Naive thymus-derived CD4-positive, alpha-beta T cell (primary cell): ENCODE measurements around the gene ASZ1. TPM values are rescaled to one million over a fixed set of nuclear protein-coding genes. Genes with fewer than 3 reads are reported as not detected.

ENCODE experiments used
- ATAC-seq: fragments of 150-1000 bp; cut with Tn5 transposase; 2 replicates; pipeline ENCODE4 v1.10.0; 2021; ENCODE audit warnings: mild to moderate bottlenecking, moderate library complexity
- CTCF ChIA-PET: fragments of 350-600 bp; sonication (Branson Sonifier 250); formaldehyde crosslinking; loops from one replicate; lab custom pipeline; 2021; ENCODE audit warnings: antibody characterized with exemption; lab: Charles Lee
- POLR2A ChIA-PET: fragments of 350-600 bp; sonication (Branson Sonifier 250); formaldehyde crosslinking; loops from one replicate; lab custom pipeline; 2021; ENCODE audit warnings: antibody characterized with exemption, inconsistent platforms; lab: Charles Lee
- DNase-seq, 9 donors: peaks; one replicate each; pipeline versions ENCODE4 v3.0.0 to v3.0.0-alpha.2; 2020 to 2022; ENCODE audit warnings: mixed read lengths in 1 of 9
- H3K27ac ChIP-seq: one replicate; pipeline ENCODE4 v1.7.0; 2013; ENCODE audit warnings: mild to moderate bottlenecking, low read depth, low read length, moderate library complexity
- H3K27me3 ChIP-seq, 2 donors: one replicate each; pipeline ENCODE4 v1.7.0; 2013; ENCODE audit warnings: low read length in 2 of 2, mild to moderate bottlenecking in 2 of 2, moderate library complexity in 2 of 2; ENCODE audit not compliant: control insufficient read depth in 2 of 2, insufficient read depth in 2 of 2
- H3K36me3 ChIP-seq, 3 experiments: 1 replicate in 2 of 3; 2 replicates in 1 of 3; pipeline ENCODE4 v1.7.0; 2013; ENCODE audit warnings: low read length in 3 of 3, mild to moderate bottlenecking in 3 of 3, moderate library complexity in 1 of 3; ENCODE audit not compliant: insufficient read depth in 3 of 3, control insufficient read depth in 2 of 3
- H3K4me1 ChIP-seq, 2 donors: one replicate each; pipeline ENCODE4 v1.7.0; 2013; ENCODE audit warnings: low read length in 2 of 2, mild to moderate bottlenecking in 2 of 2, moderate library complexity in 1 of 2; ENCODE audit not compliant: control insufficient read depth in 2 of 2, insufficient read depth in 2 of 2
- H3K4me3 ChIP-seq: 2 replicates; pipeline ENCODE4 v1.7.0; 2013; ENCODE audit warnings: mild to moderate bottlenecking, low read length
- H3K9me3 ChIP-seq, 3 experiments: 1 replicate in 2 of 3; 2 replicates in 1 of 3; pipeline ENCODE4 v1.7.0; 2013; ENCODE audit warnings: low read length in 3 of 3; ENCODE audit not compliant: control insufficient read depth in 2 of 3
- H3K27ac Mint-ChIP-seq, 9 donors: one replicate each; pipeline ENCODE4 v1.8.0; 2020 to 2022; ENCODE audit warnings: mixed read lengths in 9 of 9, mild to moderate bottlenecking in 8 of 9, moderate library complexity in 5 of 9, inconsistent platforms in 2 of 9
- H3K27me3 Mint-ChIP-seq, 5 donors: one replicate each; pipeline ENCODE4 v1.8.0; 2021 to 2022; ENCODE audit warnings: mixed read lengths in 5 of 5, mild to moderate bottlenecking in 1 of 5
- H3K36me3 Mint-ChIP-seq, 5 donors: one replicate each; pipeline ENCODE4 v1.8.0; 2020 to 2022; ENCODE audit warnings: mixed read lengths in 5 of 5, mild to moderate bottlenecking in 3 of 5, inconsistent platforms in 1 of 5
- H3K4me1 Mint-ChIP-seq, 7 donors: one replicate each; pipeline ENCODE4 v1.8.0; 2020 to 2022; ENCODE audit warnings: mixed read lengths in 7 of 7, mild to moderate bottlenecking in 3 of 7, inconsistent platforms in 1 of 7
- H3K4me3 Mint-ChIP-seq, 10 donors: one replicate each; pipeline ENCODE4 v1.8.0; 2020 to 2022; ENCODE audit warnings: mild to moderate bottlenecking in 10 of 10, mixed read lengths in 10 of 10, moderate library complexity in 6 of 10, inconsistent platforms in 2 of 10
- H3K9me3 Mint-ChIP-seq, 11 donors: one replicate each; pipeline ENCODE4 v1.8.0; 2020 to 2022; ENCODE audit warnings: mixed read lengths in 11 of 11, mild to moderate bottlenecking in 4 of 11, inconsistent platforms in 1 of 11, moderate library complexity in 1 of 11
- intact Hi-C, 2 donors: fragments of 100-400 bp; cut with micrococcal nuclease; formaldehyde crosslinking; loops; one replicate each; pipeline ENCODE4 v1.15.1; 2023
- polyA plus RNA-seq, 2 donors: library from polyadenylated mRNA; unstranded; fragments of 300-500 nt; fragmentation: Illumina TruSeq; gene quantifications; one replicate each; pipeline ENCODE4 v1.2.3, GENCODE V29; 2021
- total RNA-seq, 6 experiments: library from RNA in 5 of 6; stranded (reverse) in 5 of 6; gene quantifications; 1 replicate in 5 of 6; 2 replicates in 1 of 6; pipeline ENCODE4 v1.2.3 and lab custom pipeline; 2021 to 2026

ASZ1 gene
- total and polyA plus RNA-seq, 7 experiments from 2014 or later, result not detected

DNA sequence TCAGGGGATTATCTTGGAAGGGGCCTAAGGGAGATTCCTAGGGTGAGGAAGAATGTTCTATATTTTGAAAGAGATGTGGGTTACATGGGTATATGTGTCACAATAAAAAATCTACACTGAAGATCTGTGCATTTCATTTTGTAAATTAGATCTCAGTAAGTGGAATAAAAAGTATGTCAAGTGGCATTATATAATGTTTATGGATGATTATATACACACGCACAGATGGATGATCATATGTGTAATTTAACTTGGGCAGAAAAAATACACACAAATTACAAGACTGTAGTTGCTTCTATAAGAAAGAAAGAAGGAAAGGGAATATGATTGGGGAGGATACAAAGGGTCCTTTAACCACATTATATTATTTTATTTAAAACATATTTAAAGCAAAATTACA lies 18.5 kb downstream of the ASZ1 start:
- no peaks in the 10 kb centered on the region for H3K4me1 ChIP-seq
- ChIA-PET CTCF (no interaction called here), POLR2A (no interaction called here)
- Mint-ChIP-seq H3K27ac (no peak overlapping the region), H3K4me3 (no peak overlapping the region), H3K4me1 (no peaks in the 10 kb centered on the region), H3K27me3 (peaks cover 0 to 5% (median 0%) of the 10 kb centered on the region in 5 donors), H3K9me3 (peaks cover 0 to 2% (median 0%) of the 10 kb centered on the region in 11 donors), H3K36me3 (no peaks in the 10 kb centered on the region)
- no peak overlapping the region for H3K4me3 ChIP-seq
- ATAC-seq (no peak), DNase-seq (no peak)
- H3K27ac ChIP-seq, result no peak overlapping the region
- H3K9me3 ChIP-seq, result no peaks in the 10 kb centered on the region
- no peaks in the 10 kb centered on the region for H3K27me3 ChIP-seq
- H3K36me3 ChIP-seq, result no peaks in the 10 kb centered on the region
- intact Hi-C loops, result no loop called here

GRCh38 chr7:117405519-117405918 lies 21.8 kb downstream of the ASZ1 start:
- Mint-ChIP-seq H3K27me3 (peaks cover 0 to 5% (median 0%) of the 10 kb centered on the region in 5 donors), H3K9me3 (peaks cover 0 to 2% (median 0%) of the 10 kb centered on the region in 11 donors), H3K36me3 (no peaks in the 10 kb centered on the region), H3K4me3 (no peak overlapping the region), H3K4me1 (no peaks in the 10 kb centered on the region), H3K27ac (no peak overlapping the region)
- Histone ChIP-seq H3K27ac (no peak overlapping the region), H3K36me3 (no peaks in the 10 kb centered on the region), H3K9me3 (no peaks in the 10 kb centered on the region), H3K4me1 (no peaks in the 10 kb centered on the region), H3K4me3 (no peak overlapping the region), H3K27me3 (no peaks in the 10 kb centered on the region)
- ATAC-seq (no peak), DNase-seq (no peak)
- CTCF ChIA-PET, result no interaction called here
- POLR2A ChIA-PET, result no interaction called here
- intact Hi-C loops, result no loop called here

- ChIA-PET POLR2A (no interaction called here), CTCF (no interaction called here)
- DNase-seq (no peak), ATAC-seq (no peak)
- H3K4me3 Mint-ChIP-seq, result no peak overlapping the region
- H3K27ac Mint-ChIP-seq, result no peak overlapping the region
- H3K4me3 ChIP-seq, result no peak overlapping the region
- H3K27me3 ChIP-seq, result no peaks in the 10 kb centered on the region
- H3K36me3 ChIP-seq, result no peaks in the 10 kb centered on the region
- H3K27ac ChIP-seq, result no peak overlapping the region
- peaks cover 0 to 5% (median 0%) of the 10 kb centered on the region in 5 donors for H3K27me3 Mint-ChIP-seq
- no peaks in the 10 kb centered on the region for H3K4me1 ChIP-seq
- intact Hi-C loops, result loop anchor here in 1 of 2 donors (5.0 kb wide), 1 partner anchor 1774 kb away; no protein-coding TSS in a partner anchor
- no peaks in the 10 kb centered on the region for H3K36me3 Mint-ChIP-seq
- H3K9me3 Mint-ChIP-seq, result peaks cover 0 to 2% (median 0%) of the 10 kb centered on the region in 11 donors
- H3K9me3 ChIP-seq, result no peaks in the 10 kb centered on the region
- no peaks in the 10 kb centered on the region for H3K4me1 Mint-ChIP-seq
These were observed 23.6 kb downstream of the ASZ1 start for GRCh38 chr7:117403737-117404136.

- Histone ChIP-seq H3K27me3 (no peaks in the 10 kb centered on the region), H3K9me3 (no peaks in the 10 kb centered on the region), H3K4me3 (no peak overlapping the region), H3K36me3 (no peaks in the 10 kb centered on the region), H3K4me1 (no peaks in the 10 kb centered on the region), H3K27ac (no peak overlapping the region)
- Mint-ChIP-seq H3K9me3 (peaks cover 0 to 3% (median 0%) of the 10 kb centered on the region in 11 donors), H3K27ac (no peak overlapping the region), H3K36me3 (no peaks in the 10 kb centered on the region), H3K4me1 (no peaks in the 10 kb centered on the region), H3K4me3 (no peak overlapping the region), H3K27me3 (peaks cover 0 to 5% (median 0%) of the 10 kb centered on the region in 5 donors)
- intact Hi-C loops, result loop anchor here in 1 of 2 donors (5.0 kb wide), 1 partner anchor 1775 kb away; no protein-coding TSS in a partner anchor
- ChIA-PET POLR2A (no interaction called here), CTCF (interaction anchor here (0.6 kb wide), 1 partner anchor 21 kb away, joined by 3 read pairs; no protein-coding TSS in a partner anchor)
- DNase-seq, result no peak
- ATAC-seq, result no peak
These were observed 25.2 kb downstream of the ASZ1 start for GRCh38 chr7:117402109-117402508.

GRCh38 chr7:117401293-117402002 lies 25.8 kb downstream of the ASZ1 start:
- intact Hi-C loops, result loop anchor here in 1 of 2 donors (5.0 kb wide), 1 partner anchor 1776 kb away; no protein-coding TSS in a partner anchor
- POLR2A ChIA-PET, result no interaction called here

GRCh38 chr7:117399820-117400422 lies 27.4 kb downstream of the ASZ1 start:
- intact Hi-C loops, result loop anchor here in 1 of 2 donors (5.0 kb wide), 2 partner anchors 317 to 1777 kb away; no protein-coding TSS in a partner anchor
- Histone ChIP-seq H3K27ac (no peak overlapping the region), H3K27me3 (no peaks in the 10 kb centered on the region), H3K4me3 (no peak overlapping the region), H3K4me1 (no peaks in the 10 kb centered on the region), H3K36me3 (no peaks in the 10 kb centered on the region), H3K9me3 (no peaks in the 10 kb centered on the region)
- DNase-seq (no peak), ATAC-seq (no peak)
- Mint-ChIP-seq H3K36me3 (no peaks in the 10 kb centered on the region), H3K4me3 (no peak overlapping the region), H3K4me1 (no peaks in the 10 kb centered on the region), H3K27ac (no peak overlapping the region), H3K9me3 (peaks cover 0 to 3% (median 0%) of the 10 kb centered on the region in 11 donors), H3K27me3 (no peaks in the 10 kb centered on the region)
- POLR2A ChIA-PET, result no interaction called here
- CTCF ChIA-PET, result no interaction called here

More at GRCh38 chr7:117401293-117402002, 25.8 kb downstream of the ASZ1 start:
- Histone ChIP-seq H3K4me3 (no peak overlapping the region), H3K9me3 (no peaks in the 10 kb centered on the region), H3K36me3 (no peaks in the 10 kb centered on the region), H3K4me1 (no peaks in the 10 kb centered on the region), H3K27ac (no peak overlapping the region), H3K27me3 (no peaks in the 10 kb centered on the region)
- ATAC-seq, result no peak
- DNase-seq, result no peak
- no peaks in the 10 kb centered on the region for H3K36me3 Mint-ChIP-seq
- H3K4me1 Mint-ChIP-seq, result no peaks in the 10 kb centered on the region
- no peak overlapping the region for H3K4me3 Mint-ChIP-seq
- peaks cover 0 to 3% (median 0%) of the 10 kb centered on the region in 11 donors for H3K9me3 Mint-ChIP-seq
- H3K27me3 Mint-ChIP-seq, result peaks cover 0 to 5% (median 0%) of the 10 kb centered on the region in 5 donors
- CTCF ChIA-PET, result no interaction called here
- H3K27ac Mint-ChIP-seq, result no peak overlapping the region
